Left renal cortex interstitium (tissue), 4 donors: Measurements from ENCODE around the gene CDC42. TPM values are rescaled to one million over a fixed set of nuclear protein-coding genes. Genes with fewer than 3 reads are reported as not detected.

ENCODE experiments used
- DNase-seq, 4 donors: peaks; one replicate each; pipeline ENCODE4 v3.0.0-alpha.2; 2013; ENCODE audit warnings: low read depth in 4 of 4, low spot score in 2 of 4, missing footprints in 1 of 4
- polyA plus RNA-seq, 4 donors: library from polyadenylated mRNA; unstranded; fragments of 120-200 nt; gene quantifications; one replicate each; pipeline ENCODE4 v1.2.1, GENCODE V29; 2013; ENCODE audit not compliant: insufficient read length in 4 of 4

CDC42 gene
- polyA plus RNA-seq, 4 donors, result 313 to 445 (median 366) TPM

DNA sequence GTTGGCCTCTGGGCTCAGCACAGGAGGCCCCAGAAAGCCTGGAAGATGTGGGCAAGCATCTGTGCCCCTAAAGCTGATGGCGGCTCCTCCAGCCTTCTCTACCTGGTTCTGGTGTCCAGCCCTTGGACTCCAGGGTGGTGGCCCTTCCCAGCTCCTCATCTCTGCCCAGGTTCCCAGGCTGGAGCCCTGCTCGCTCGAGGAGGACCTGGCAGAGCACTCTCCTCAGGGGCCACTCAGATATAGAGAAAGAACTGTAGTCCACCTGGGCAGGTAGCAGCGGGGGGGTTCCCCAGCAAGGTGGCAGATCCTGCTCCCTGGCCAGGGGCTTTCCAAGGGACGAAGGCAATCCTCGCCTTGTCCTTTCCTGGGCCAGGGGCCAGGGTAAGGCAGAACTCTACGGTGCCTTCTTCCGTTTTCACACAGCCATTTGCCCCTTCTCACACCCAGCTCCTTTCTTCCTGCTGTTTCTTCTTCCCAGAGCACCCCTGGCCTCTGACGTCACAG lies 71.4 kb downstream of the CDC42 start:
- no peak for DNase-seq

DNA sequence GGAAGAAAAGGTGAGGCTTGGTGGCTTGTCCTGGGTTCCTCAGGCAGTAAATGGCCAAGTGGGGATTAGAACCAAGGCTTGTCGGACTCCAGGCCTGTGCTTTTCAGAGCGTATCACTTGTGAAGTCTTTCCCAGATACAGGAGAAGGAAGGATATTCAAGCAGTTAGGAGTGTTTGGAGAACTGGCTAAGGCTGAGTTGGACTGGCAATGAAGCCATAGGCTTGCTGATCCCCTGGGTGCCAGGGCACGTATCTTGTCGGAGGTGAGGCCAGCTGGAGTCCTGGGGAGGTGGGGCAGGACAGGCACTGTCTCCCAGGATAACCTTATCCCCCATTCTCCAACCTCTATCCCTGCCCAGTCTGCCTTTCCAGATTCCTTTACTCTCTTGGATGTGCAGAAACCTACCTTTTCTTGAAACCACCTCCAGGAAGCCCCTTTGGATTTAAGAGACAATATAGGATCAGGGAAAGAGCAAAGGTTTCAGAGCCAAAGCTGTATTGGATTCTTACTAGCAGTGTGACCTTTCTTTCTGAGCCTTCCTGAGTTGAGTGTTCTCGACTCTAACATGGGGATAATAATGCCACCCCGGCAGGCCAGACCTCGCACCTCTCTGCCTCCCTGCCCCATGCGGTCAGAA lies 72.2 kb downstream of the CDC42 start:
- no peak for DNase-seq

DNA sequence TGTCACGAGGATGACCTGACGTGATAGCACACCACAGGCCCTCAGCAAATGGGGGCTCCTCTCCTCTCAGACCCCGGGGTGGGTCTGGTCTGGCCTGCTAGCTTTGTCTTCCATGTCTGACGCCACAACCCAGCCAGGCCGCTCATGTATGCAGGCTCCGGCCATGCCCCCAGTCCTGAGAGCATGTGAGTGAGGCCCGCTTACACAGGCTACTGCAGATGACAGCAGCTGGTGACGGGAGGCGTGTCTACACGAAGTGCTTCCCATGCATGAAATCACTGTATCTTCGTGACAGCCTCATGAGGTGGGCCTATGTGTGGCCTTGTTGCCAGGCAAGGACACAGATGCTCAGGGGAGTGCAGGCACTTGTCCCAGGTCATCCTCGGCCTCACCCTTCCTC lies 74.0 kb downstream of the CDC42 start:
- DNase-seq, result no peak

DNA sequence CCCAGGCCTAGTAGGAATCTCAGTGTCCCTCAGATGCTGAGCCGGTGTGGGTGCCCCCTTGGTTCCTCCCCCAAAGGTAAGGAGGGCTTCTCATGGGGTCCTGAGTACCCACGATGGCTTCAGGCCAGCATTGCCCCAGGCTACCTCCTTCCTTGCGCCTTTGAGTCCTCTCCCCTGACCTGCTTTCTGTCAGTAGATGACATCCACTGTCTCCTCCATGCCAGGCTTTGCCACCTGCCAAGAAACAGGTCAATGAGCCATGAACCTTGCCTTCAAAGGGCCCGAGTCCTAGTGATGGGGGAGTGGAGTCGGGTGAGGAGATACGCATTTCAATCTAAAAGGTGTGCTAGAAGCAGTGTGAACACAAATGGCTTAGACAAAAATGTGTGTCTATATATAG lies 74.7 kb downstream of the CDC42 start:
- DNase-seq, result no peak

DNA sequence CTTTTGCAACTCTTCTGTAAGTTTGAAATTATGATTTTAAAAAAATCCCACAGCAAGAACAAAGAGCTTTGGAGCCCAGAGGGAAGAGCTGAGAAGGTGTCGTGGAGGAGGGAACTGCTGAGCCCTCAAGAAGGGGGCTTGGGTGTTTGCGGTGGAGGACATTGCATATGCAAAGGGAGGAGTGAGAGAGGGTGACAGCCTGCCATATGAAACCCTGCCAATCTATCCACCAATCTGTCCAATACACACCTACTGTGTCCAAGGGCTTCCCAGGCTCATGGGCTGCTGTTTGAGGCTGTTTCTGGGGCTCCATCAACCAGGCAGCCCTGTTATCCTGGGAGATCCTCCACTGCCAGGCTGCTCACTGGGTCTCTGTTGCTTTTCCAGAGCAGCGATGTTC lies 75.2 kb downstream of the CDC42 start:
- DNase-seq, result no peak

DNA sequence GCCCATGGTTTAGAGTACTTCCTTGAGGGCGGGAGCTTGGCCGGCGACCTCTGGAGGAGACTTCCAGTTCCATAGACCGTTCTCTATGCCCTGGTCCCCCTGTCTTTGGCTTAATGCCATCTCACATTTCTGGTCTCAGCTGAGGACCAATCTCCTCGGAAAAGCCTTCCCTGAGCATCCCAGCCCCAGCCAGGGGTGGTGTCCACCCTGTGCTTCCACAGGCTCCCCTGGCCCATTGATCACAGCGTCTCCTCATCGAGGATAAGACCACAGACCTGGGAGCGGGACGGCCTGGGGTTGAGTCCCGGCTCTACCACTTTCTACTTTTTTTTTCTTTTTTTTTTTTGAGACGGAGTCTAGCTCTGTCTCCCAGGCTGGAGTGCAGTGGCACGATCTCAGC lies 75.9 kb downstream of the CDC42 start:
- DNase-seq, result no peak

DNA sequence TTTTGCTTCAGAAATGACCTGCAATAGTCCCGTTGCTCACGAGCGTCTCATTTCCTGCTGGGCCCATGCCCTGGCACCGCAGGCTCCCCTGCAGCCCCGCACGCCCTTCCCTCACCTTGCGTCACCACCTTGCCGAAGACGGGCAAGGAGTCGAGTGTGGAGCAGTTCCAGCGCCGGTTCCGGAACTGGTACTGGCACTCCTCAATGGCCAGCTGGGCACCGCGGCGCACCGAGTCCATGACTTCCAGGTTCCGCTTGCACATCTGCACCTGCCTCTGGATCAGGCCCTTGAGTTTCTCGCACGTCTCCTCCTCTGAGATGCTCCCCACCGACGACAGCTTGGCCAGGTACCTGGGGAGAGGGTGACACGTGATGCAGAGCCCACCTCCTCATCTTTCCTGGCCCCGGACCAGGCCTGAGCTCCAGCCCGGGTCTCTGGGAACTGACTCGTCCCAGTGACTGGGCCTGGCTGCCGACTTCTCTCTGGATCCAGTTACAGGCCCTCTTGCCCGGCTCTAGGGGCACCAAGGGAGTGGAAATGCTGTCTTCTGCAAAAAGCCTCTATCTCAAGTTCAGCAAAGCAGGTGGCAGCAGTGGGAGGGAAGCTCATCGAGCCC lies 77.1 kb downstream of the CDC42 start:
- DNase-seq, result no peak

DNA sequence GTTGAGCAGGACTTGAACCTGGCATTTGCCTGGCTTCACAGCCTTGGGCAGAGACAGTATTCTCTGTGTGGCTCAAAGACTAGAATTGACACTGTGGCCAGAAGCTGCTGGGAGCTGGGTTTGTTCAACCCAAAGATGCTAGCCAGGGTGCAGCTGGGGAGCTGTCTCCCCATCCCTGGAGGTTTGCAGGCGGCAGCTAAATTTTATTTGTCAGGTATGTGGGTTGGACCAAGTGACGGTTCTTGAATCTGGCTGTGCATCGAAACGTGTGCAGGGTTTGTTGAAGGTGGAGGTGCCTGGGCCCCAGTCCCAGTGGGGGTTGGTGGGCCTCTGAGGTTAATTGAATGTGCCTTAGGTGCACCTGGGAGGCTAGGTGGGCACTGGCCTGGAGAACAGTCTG lies 78.6 kb downstream of the CDC42 start:
- no peak for DNase-seq

DNA sequence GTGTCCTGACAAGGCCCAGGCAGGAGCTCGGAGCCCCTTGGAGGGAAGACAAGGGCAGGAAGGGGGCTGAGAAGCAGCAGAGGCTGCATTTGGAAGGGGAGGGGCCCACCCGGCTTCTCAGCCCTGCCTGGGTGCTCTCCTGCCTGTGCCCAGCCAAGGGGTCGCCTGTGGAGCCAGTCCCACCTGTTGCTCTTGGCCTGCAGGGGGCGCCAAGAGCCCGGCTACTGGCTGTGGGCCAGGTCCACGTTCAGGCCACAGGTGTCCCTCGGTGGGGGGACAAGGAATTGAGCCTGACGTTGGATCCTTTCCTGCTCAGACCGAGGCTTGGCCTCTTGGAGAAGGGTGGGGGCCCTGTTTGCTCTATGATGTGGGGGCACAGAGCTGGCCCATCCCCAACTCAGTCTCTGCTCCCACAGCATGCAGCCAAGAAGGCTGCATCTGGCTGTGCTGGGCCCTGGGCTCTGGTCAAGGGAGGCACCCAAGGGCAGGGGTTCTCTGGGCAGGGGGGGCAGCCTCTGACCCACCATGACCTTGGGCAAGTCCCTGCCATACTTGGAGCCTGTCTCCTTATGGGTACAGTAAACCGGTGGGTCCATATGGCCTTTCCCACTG lies 79.5 kb downstream of the CDC42 start:
- DNase-seq, result no peak

DNA sequence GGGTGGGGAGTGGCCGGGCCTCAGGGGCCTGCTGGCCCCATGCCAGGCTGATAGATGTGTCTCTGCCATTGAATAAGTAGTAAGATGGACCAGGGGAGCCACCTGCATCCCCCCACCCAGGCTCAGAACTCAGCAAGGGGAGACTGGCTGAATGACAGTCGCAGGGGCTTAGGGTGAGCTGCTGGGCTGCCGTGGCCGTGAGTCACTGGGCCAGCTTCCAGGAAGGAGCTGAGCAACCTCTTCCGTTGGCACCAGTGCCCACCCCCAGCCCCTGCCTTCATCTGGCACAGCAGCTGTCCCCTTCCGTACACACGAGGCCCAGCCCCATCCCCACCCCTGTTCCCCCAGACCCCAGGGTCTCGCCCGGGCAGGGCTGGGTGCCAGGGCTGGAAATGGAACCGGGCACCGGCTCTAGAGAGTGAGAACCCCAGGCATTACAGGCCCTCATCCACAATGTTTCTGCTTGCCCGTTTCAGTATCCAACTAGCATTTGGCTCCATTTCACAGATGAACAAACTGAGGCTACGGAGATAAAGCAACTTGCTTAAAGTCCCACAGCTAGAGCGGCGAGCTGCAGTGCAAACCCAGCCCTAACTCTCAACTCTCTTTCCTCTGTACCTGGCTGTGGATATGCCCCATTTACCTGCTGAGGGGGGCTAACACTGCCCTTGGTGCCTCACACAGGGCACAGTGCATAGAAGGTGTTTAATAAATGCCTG lies 80.2 kb downstream of the CDC42 start:
- no peak for DNase-seq

DNA sequence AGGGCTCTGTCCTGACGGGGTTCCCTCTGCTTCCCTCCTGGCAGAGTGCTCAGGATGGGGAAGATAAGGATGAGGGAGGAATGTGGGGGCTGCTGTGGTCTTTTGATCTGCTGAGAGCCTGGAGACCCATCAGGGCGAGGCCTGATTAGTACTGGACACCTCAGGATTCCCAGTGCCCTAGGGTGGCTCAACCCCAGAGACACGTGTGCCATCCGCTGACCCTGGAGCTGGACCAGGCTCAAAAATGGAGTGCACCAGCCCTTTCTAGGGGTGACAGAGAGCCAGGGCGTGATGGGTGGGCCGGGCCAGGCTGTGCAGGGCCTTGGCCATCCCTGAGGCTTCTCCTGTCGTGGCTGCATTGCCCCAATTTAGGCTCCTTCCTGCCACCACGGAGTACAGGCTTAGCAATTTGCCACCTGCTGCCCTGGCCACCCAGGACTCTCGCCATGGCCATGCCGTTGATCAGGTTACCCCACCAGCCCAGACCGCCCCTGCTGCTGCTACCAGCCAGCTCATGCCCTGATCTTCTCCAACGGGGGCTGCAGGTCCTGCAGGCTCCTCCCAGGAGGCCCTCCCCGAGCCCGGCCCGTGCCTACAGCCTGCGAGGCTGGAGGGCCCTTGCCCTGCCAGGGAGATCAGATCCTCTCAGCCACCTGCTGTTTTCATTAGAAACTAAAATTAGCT lies 80.9 kb downstream of the CDC42 start:
- no peak for DNase-seq

DNA sequence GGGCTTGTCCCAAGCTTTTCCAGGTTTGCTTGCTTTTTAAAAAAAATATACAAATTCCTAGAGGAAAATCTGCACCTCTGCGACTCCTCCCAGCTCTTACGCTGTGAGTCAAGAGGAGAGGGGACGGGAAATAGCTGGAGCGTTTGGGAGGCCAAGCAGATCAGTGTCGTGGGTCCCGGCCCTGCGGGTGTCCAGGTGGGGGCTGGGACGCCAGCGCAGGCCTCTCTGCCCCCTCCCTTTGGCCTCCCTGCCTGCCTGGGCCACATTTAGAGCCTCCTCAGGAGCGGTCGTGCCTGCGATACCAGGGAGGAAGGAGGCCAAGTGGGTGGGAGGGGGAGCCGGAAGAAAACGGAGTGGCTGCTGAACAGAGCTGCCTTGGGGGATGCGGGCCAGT lies 81.4 kb downstream of the CDC42 start:
- no peak for DNase-seq

DNA sequence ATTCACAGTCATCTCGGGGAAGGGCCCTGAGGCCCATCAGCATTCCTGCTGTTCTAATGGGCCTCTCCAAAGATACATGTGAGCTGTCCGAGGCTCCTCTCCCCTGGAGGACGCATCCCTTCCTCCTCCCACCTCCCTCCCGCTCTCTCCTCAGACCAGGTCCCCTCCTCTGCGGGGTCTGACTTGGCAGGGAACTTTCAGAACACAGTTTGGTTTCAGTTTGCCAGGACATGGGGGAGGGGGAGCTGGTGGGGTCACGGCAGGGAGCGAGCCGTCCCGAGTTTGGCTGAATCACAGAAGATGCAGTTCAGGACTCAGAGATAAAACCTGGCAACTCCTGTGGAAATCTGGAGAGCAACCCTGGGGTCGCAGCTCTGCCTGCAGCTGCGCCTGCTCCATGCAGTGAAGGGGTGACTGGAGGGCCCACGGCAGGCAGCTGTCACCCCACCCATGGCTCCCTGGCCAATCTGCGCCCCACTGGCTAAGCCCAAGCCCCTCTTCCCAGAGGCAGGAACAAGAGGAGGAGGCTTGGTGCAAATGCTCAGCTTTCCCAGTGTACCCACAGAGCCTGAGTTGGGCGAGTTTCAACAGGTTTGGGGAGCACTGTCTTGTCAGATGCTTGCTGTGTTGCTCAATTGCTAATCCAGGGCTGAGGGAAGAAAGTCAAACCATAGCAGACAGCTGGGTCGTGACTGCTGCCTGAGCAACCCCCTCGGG lies 84.7 kb downstream of the CDC42 start:
- no peak for DNase-seq

DNA sequence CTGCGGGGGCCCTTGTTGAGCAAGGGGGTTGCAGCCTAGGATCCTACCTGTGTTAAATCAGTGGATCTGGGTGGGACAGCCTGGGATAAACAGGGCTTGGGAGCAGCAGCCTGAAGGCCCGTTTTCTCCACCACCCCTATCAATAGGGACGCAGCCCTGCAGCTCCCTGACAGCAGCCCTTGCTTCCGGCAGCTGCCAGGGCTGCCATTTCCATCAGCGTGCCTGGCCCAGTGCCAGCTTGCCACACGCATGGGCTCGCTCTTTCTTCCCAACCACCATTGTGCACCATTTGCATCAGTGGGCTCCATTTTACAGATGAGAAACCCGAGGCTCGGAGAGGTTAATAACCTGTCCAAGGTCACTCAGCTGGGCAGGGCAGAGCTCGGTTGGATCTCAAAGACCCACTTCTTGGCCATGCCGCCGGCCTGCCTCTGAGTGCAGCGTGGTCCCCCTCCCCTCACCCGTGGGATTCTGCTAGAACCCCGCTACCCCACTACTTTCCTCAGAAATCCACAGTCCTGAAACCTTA lies 86.6 kb downstream of the CDC42 start:
- DNase-seq, result no peak

DNA sequence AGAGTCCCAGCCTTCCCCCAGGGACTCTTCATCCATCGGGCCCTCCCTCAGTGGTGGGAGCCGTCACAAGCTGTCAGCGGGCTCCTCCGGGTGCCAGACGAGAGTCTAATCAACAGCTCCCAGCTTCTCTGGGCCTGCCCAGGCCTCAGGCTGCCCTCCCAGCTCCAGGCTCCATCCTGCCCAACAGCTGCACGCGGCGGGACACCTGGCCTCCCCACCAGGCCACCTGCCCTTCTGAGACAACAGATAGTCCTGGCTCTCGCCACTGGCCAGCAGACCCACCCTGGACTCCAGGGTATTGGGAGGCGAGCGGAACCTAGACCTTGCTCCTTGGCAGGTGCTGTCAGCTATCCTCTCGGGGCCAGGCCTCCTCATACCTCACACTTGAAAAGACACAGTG lies 87.3 kb downstream of the CDC42 start:
- DNase-seq, result no peak

Other genes starting within 250 kb of the CDC42 start
- gene LDLRAD2, start 240.4 kb upstream of the CDC42 start, polyA plus RNA-seq, result 1 to 10 TPM; 3.3 to 5.2 (median 4.3) TPM
- 100 to 1,000 TPM; 114 to 185 (median 161) TPM for gene HSPG2, start 115.4 kb upstream of the CDC42 start, polyA plus RNA-seq
- under 1 TPM in 2 of 4 donors, not detected in 2; 0.31 to 0.49 TPM for gene CELA3B, start 75.7 kb upstream of the CDC42 start, polyA plus RNA-seq
- not detected for gene CELA3A, start 51.1 kb upstream of the CDC42 start, polyA plus RNA-seq
- 10 to 100 TPM in 1 of 4 donors, 1 to 10 TPM in 3; 6.2 to 11.6 (median 8.5) TPM for gene WNT4, start 90.4 kb downstream of the CDC42 start, polyA plus RNA-seq